Measurements from ENCODE around the gene MEIOB. TPM values are rescaled to one million over a fixed set of nuclear protein-coding genes. Genes with fewer than 3 reads are reported as not detected.

MEIOB gene
- total RNA-seq, 1 donor from 2014 or later, result 3.7 TPM

- Histone ChIP-seq H2AFZ (replicated peaks) (no peak overlapping the region), H3K4me2 (no peak overlapping the region), H3K27ac (no peak overlapping the region), H3K9me3 (ENCODE audit: low read depth) (no peaks in the 10 kb centered on the region), H3K4me1 (peaks cover 3% of the 10 kb centered on the region), H3K79me2 (ENCODE audit: low read depth) (no peaks in the 10 kb centered on the region), H3K36me3 (no peaks in the 10 kb centered on the region), H3K27me3 (peaks cover 21% of the 10 kb centered on the region), H4K20me1 (ENCODE audit: low read depth) (no peaks in the 10 kb centered on the region), H3F3A (ENCODE audit: low read depth) (no peaks in the 10 kb centered on the region), H3K9ac (no peak overlapping the region), H3K4me3 (no peak overlapping the region)
- Mint-ChIP-seq H3K27ac (no peak overlapping the region), H3K4me1 (peaks cover 4% of the 10 kb centered on the region), H3K4me3 (no peak overlapping the region), H3K9me3 (no peaks in the 10 kb centered on the region), H3K36me3 (no peaks in the 10 kb centered on the region), H3K27me3 (ENCODE audit: insufficient read depth, low read depth) (peaks cover 9% of the 10 kb centered on the region)
- no peak for DNase-seq (ENCODE audit: low spot score)
- TF ChIP-seq EZH2phosphoT487 (IDR thresholded peaks at IDR 0.05) (no peak), EZH2 (IDR thresholded peaks at IDR 0.05) (no peak), CTCF (IDR thresholded peaks at IDR 0.05) (no peak)
Observed at GRCh38 chr16:1890024-1890707, 18.2 kb upstream of the MEIOB start.

DNA sequence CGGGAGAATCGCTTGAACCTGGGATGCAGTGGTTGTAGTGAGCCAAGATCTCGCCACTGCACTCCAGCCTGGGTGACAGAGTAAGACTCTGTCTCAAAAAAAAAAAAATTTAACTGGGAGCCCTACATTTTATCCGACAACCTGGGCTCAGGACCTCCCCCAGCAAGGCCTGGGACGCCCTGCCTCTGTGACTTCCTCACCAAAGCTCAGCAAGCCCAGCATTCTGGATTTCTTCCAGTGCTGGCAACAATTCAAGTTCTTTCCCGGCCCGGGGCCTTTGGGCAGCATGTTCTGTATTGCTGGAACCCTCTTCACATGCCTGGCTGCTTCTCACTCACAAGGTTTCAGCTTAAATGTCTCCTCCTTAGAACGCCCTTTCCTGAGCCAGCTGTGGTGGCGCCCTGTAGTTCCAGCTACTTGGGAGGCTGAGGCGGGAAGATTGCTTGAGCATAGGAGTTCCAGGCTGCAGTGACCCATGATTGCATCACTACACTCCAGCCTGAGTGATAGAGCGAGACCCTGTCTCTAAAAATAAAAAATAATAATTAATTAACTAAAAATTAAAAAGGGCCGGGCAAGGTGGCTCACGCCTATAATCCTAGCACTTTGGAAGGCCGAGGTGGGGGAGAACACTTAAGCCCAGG is 15.9 kb upstream of the MEIOB start:
- Histone ChIP-seq H3K36me3 (no peaks in the 10 kb centered on the region), H2AFZ (replicated peaks) (no peak overlapping the region), H3K4me1 (peaks cover 3% of the 10 kb centered on the region), H3K9ac (no peak overlapping the region), H3K4me2 (no peak overlapping the region), H4K20me1 (ENCODE audit: low read depth) (no peaks in the 10 kb centered on the region), H3K9me3 (ENCODE audit: low read depth) (no peaks in the 10 kb centered on the region), H3F3A (ENCODE audit: low read depth) (no peaks in the 10 kb centered on the region), H3K4me3 (no peak overlapping the region), H3K27ac (no peak overlapping the region), H3K27me3 (peaks cover 28% of the 10 kb centered on the region), H3K79me2 (ENCODE audit: low read depth) (no peaks in the 10 kb centered on the region)
- Mint-ChIP-seq H3K27ac (no peak overlapping the region), H3K36me3 (no peaks in the 10 kb centered on the region), H3K4me3 (no peak overlapping the region), H3K9me3 (no peaks in the 10 kb centered on the region), H3K4me1 (peaks cover under 1% of the 10 kb centered on the region), H3K27me3 (ENCODE audit: insufficient read depth, low read depth) (peaks cover 9% of the 10 kb centered on the region)
- TF ChIP-seq CTCF (IDR thresholded peaks at IDR 0.05) (no peak), EZH2phosphoT487 (IDR thresholded peaks at IDR 0.05) (no peak), EZH2 (IDR thresholded peaks at IDR 0.05) (no peak)
- DNase-seq (ENCODE audit: low spot score), result no peak

- H3K27ac Mint-ChIP-seq, result no peak overlapping the region
- H3K4me1 Mint-ChIP-seq, result no peaks in the 10 kb centered on the region
- no peaks in the 10 kb centered on the region for H3K9me3 Mint-ChIP-seq
- H3K4me3 Mint-ChIP-seq, result no peak overlapping the region
- Histone ChIP-seq H3K27ac (no peak overlapping the region), H3K79me2 (ENCODE audit: low read depth) (no peaks in the 10 kb centered on the region), H3K4me3 (no peak overlapping the region), H3K9ac (no peak overlapping the region), H2AFZ (replicated peaks) (no peak overlapping the region), H3K27me3 (peaks cover 15% of the 10 kb centered on the region), H3F3A (ENCODE audit: low read depth) (no peaks in the 10 kb centered on the region), H4K20me1 (ENCODE audit: low read depth) (no peaks in the 10 kb centered on the region), H3K36me3 (no peaks in the 10 kb centered on the region), H3K4me2 (no peak overlapping the region), H3K9me3 (ENCODE audit: low read depth) (no peaks in the 10 kb centered on the region), H3K4me1 (no peaks in the 10 kb centered on the region)
- DNase-seq (ENCODE audit: low spot score), result no peak
- TF ChIP-seq EZH2 (IDR thresholded peaks at IDR 0.05) (no peak), EZH2phosphoT487 (IDR thresholded peaks at IDR 0.05) (no peak)
- H3K27me3 Mint-ChIP-seq (ENCODE audit: insufficient read depth, low read depth), result peaks cover 3% of the 10 kb centered on the region
- H3K36me3 Mint-ChIP-seq, result no peaks in the 10 kb centered on the region
Observed at GRCh38 chr16:1884889-1885288, 12.9 kb upstream of the MEIOB start.
